ENCODE data around the gene CFAP119. TPM values are rescaled to one million over a fixed set of nuclear protein-coding genes. Genes with fewer than 3 reads are reported as not detected.

CFAP119 gene
- total RNA-seq, 2 donors from 2014 or later, result 0.27 to 1.2 TPM

GRCh38 chr16:30720694-30721093, 41.2 kb downstream of the CFAP119 start:
- Histone ChIP-seq H3K4me3 (no peak overlapping the region), H3K27me3 (replicated peaks; ENCODE audit: insufficient read depth) (no peaks in the 10 kb centered on the region), H3K27ac (no peak overlapping the region), H3K4me1 (ENCODE audit: control insufficient read depth in 1 of 2, low read depth in 2 of 2) (no peaks in the 10 kb centered on the region), H3K9me3 (no peaks in the 10 kb centered on the region), H3K36me3 (peaks cover 79% of the 10 kb centered on the region)
- DNase-seq (ENCODE audit: low spot score) (no peak), ATAC-seq (ENCODE audit: insufficient number of reproducible peaks, low FRiP score, low read depth) (no peak)
- no peak for TF ChIP-seq CTCF (IDR thresholded peaks at IDR 0.05)

GRCh38 chr16:30720086-30720485, 41.8 kb downstream of the CFAP119 start:
- no peak for TF ChIP-seq CTCF (IDR thresholded peaks at IDR 0.05)
- peaks cover 82% of the 10 kb centered on the region for H3K36me3 ChIP-seq
- no peaks in the 10 kb centered on the region for H3K27me3 ChIP-seq (replicated peaks; ENCODE audit: insufficient read depth)
- ATAC-seq (ENCODE audit: insufficient number of reproducible peaks, low FRiP score, low read depth) (no peak), DNase-seq (ENCODE audit: low spot score) (no peak)
- no peaks in the 10 kb centered on the region for H3K9me3 ChIP-seq
- no peak overlapping the region for H3K4me3 ChIP-seq
- H3K4me1 ChIP-seq (ENCODE audit: control insufficient read depth in 1 of 2, low read depth in 2 of 2), result no peaks in the 10 kb centered on the region
- no peak overlapping the region for H3K27ac ChIP-seq

GRCh38 chr16:30715750-30716445, 46.0 kb downstream of the CFAP119 start:
- DNase-seq (ENCODE audit: low spot score) (no peak), ATAC-seq (ENCODE audit: insufficient number of reproducible peaks, low FRiP score, low read depth) (no peak)
- no peak for TF ChIP-seq CTCF (IDR thresholded peaks at IDR 0.05)
- Histone ChIP-seq H3K27me3 (replicated peaks; ENCODE audit: insufficient read depth) (no peaks in the 10 kb centered on the region), H3K9me3 (no peaks in the 10 kb centered on the region), H3K36me3 (peaks cover 75% of the 10 kb centered on the region), H3K27ac (no peak overlapping the region), H3K4me1 (ENCODE audit: control insufficient read depth in 1 of 2, low read depth in 2 of 2) (peaks cover 0 to 7% of the 10 kb centered on the region in 2 donors), H3K4me3 (no peak overlapping the region)

- no peak overlapping the region for H3K4me3 ChIP-seq
- no peak overlapping the region for H3K27ac ChIP-seq
- no peaks in the 10 kb centered on the region for H3K9me3 ChIP-seq
- ATAC-seq (ENCODE audit: insufficient number of reproducible peaks, low FRiP score, low read depth), result no peak
- peaks cover 83% of the 10 kb centered on the region for H3K36me3 ChIP-seq
- no peak for DNase-seq (ENCODE audit: low spot score)
- no peaks in the 10 kb centered on the region for H3K27me3 ChIP-seq (replicated peaks; ENCODE audit: insufficient read depth)
- TF ChIP-seq CTCF (IDR thresholded peaks at IDR 0.05), result no peak
- peaks cover 0 to 7% of the 10 kb centered on the region in 2 donors for H3K4me1 ChIP-seq (ENCODE audit: control insufficient read depth in 1 of 2, low read depth in 2 of 2)
Measured at GRCh38 chr16:30711712-30712111, 50.1 kb downstream of the CFAP119 start.

GRCh38 chr16:30710971-30711370, 50.9 kb downstream of the CFAP119 start:
- Histone ChIP-seq H3K27me3 (replicated peaks; ENCODE audit: insufficient read depth) (no peaks in the 10 kb centered on the region), H3K36me3 (peaks cover 83% of the 10 kb centered on the region), H3K4me3 (no peak overlapping the region), H3K4me1 (ENCODE audit: control insufficient read depth in 1 of 2, low read depth in 2 of 2) (peaks cover 0 to 7% of the 10 kb centered on the region in 2 donors), H3K27ac (no peak overlapping the region), H3K9me3 (no peaks in the 10 kb centered on the region)
- TF ChIP-seq CTCF (IDR thresholded peaks at IDR 0.05), result no peak
- DNase-seq (ENCODE audit: low spot score) (no peak), ATAC-seq (ENCODE audit: insufficient number of reproducible peaks, low FRiP score, low read depth) (no peak)

Other genes starting within 250 kb of the CFAP119 start
- 10 to 100 TPM; 25.0 to 36.3 TPM for gene ZNF768, start 235.5 kb downstream of the CFAP119 start, total RNA-seq
- 10 to 100 TPM; 16.8 to 18.3 TPM for gene ZNF747, start 227.2 kb downstream of the CFAP119 start, total RNA-seq
- gene ZNF764, start 203.7 kb downstream of the CFAP119 start, total RNA-seq, result 1 to 10 TPM; 8.5 to 9.6 TPM
- 10 to 100 TPM in 1 of 2 donors, 1 to 10 TPM in 1; 9.2 to 24.2 TPM for gene ZNF688, start 190.3 kb downstream of the CFAP119 start, total RNA-seq
- 10 to 100 TPM; 10.9 to 15.6 TPM for gene ZNF785, start 176.4 kb downstream of the CFAP119 start, total RNA-seq
- 10 to 100 TPM in 1 of 2 donors, 1 to 10 TPM in 1; 7.4 to 17.0 TPM for gene ZNF689, start 151.7 kb downstream of the CFAP119 start, total RNA-seq
- gene PRR14, start 111.1 kb downstream of the CFAP119 start, total RNA-seq, result 10 to 100 TPM; 46.1 to 57.0 TPM
- gene FBRS, start 103.6 kb downstream of the CFAP119 start, total RNA-seq, result 100 to 1,000 TPM in 1 of 2 donors, 10 to 100 TPM in 1; 39.3 to 160 TPM
- gene SRCAP, start 62.9 kb downstream of the CFAP119 start, total RNA-seq, result 10 to 100 TPM; 39.9 to 86.1 TPM
- 10 to 100 TPM; 25.6 to 26.4 TPM for gene PHKG2, start 13.6 kb downstream of the CFAP119 start, total RNA-seq
- 100 to 1,000 TPM; 109 to 112 TPM for gene RNF40, start 260 bp upstream of the CFAP119 start, total RNA-seq
- 10 to 100 TPM; 10.7 to 18.8 TPM for gene ZNF629, start 25.1 kb upstream of the CFAP119 start, total RNA-seq
- gene BCL7C, start 132.0 kb upstream of the CFAP119 start, total RNA-seq, result 10 to 100 TPM; 35.6 to 55.2 TPM
- 1 to 10 TPM; 3.8 TPM for gene CTF1, start 134.6 kb upstream of the CFAP119 start, total RNA-seq
- gene FBXL19, start 161.5 kb upstream of the CFAP119 start, total RNA-seq, result 10 to 100 TPM; 14.5 to 18.7 TPM
- 10 to 100 TPM; 19.0 to 35.7 TPM for gene ORAI3, start 187.0 kb upstream of the CFAP119 start, total RNA-seq
- gene SETD1A, start 195.7 kb upstream of the CFAP119 start, total RNA-seq, result 10 to 100 TPM in 1 of 2 donors, 1 to 10 TPM in 1; 7.4 to 14.6 TPM
- gene HSD3B7, start 223.1 kb upstream of the CFAP119 start, total RNA-seq, result 10 to 100 TPM; 16.4 to 26.8 TPM
- 1 to 10 TPM in 1 of 2 donors, under 1 TPM in 1; 0.68 to 1.6 TPM for gene STX1B, start 248.6 kb upstream of the CFAP119 start, total RNA-seq